Measurements from ENCODE around the gene WWP2. TPM values are rescaled to one million over a fixed set of nuclear protein-coding genes. Genes with fewer than 3 reads are reported as not detected.

Gene WWP2
- total RNA-seq, 2 experiments from 2014 or later: 30.7 to 35.1 TPM

DNA sequence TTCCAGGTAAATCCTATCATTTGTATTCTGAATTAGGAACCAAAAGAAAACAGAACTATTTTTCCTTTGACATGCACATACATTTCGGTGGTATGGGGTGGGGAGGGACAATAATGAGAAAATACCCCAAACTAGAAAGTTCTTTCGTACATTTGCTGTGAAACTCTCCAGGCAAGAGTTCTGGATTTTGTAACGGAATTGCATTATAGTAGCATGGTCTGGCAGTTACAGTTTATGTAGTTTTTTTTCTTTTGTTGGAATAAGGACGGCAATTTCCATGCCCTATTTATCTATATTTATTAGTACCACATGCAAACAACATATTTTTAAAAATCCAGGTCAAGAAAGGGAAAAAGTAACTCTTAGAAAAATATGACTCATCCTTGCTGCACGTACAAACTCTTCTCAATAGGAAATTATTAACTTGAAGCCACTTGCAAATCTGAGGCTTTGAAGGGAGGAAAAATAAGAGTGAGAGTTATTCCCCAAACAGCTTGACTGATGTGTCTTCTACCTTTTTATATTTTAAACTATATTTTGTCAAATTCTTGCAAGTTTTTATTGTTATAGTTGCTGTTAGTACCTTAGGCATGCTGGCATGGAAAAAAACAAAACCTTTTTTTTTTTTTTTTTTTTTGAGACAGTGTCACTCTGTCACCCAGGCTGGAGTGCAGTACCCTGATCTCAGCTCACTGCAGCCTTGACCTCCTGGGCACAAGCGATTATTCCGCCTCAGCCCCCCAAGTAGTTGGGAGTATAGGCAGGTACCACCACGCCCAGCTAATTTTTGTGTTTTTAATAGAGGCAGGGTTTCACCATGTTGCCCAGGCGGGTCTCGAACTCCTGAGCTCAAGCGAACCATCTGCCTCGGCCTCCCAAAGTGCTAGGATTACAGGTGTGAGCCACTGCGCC, 69.3 kb downstream of the WWP2 start:
- Mint-ChIP-seq H3K27me3 (no peaks in the 10 kb centered on the region), H3K9me3 (no peaks in the 10 kb centered on the region), H3K36me3 (ENCODE audit: low read depth) (no peaks in the 10 kb centered on the region), H3K4me1 (ENCODE audit: low read depth) (peaks cover 11% of the 10 kb centered on the region), H3K27ac (no peak overlapping the region), H3K4me3 (no peak overlapping the region)
- ChIA-PET CTCF (no interaction called here), POLR2A (interaction anchor here (0.7 kb wide), 1 partner anchor 9 kb away, joined by 3 read pairs; no protein-coding TSS in a partner anchor)
- intact Hi-C loops (cut with micrococcal nuclease): no loop called here
- TF ChIP-seq, protein P1, sequence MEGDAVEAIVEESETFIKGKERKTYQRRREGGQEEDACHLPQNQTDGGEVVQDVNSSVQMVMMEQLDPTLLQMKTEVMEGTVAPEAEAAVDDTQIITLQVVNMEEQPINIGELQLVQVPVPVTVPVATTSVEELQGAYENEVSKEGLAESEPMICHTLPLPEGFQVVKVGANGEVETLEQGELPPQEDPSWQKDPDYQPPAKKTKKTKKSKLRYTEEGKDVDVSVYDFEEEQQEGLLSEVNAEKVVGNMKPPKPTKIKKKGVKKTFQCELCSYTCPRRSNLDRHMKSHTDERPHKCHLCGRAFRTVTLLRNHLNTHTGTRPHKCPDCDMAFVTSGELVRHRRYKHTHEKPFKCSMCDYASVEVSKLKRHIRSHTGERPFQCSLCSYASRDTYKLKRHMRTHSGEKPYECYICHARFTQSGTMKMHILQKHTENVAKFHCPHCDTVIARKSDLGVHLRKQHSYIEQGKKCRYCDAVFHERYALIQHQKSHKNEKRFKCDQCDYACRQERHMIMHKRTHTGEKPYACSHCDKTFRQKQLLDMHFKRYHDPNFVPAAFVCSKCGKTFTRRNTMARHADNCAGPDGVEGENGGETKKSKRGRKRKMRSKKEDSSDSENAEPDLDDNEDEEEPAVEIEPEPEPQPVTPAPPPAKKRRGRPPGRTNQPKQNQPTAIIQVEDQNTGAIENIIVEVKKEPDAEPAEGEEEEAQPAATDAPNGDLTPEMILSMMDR (IDR thresholded peaks at IDR 0.05): no peak
- no peak for DNase-seq
- ATAC-seq: no peak

DNA sequence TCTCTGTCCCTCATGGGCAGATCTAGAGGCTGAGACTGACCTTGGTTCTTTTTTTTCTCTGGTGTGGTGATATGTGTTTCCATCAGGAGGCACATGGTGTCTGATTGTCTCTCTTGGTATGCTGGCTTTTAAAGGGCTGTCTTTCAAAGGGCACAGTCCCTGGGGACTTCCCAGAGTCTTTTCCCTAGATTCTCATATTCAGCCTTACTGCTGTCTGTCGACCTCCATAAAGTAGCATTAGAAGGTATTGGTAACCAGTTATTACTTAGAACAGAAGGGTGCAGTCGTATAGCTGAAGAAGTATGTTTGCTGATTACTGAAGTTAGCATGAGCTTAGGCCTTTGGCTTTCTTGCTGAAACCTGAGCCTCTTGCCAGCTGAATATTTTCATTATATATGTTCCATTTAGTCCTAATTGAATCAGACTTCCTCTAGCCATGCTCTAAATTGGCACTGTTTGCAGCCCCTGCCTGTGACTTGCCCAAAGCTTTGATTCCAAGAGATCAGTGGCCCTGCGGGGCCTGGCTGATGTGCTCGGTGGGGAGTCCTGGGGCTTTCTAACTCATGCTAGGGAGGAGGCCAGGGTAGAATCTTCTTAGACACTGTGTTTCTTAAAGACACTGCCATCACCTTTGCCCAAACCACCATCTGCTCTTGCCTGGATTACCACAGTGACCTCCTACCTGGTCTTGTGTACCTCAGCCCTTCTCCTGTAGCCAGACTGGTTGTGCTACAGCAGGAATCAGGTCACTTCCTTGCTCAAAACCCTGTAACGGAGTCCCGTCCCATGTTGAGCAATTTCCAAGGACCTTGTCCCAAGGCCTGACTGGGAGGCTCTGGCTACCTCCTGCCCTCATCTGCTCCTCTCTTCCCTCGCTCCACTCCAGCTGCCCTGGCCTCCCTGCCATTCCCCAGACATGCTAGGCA, 71.5 kb downstream of the WWP2 start:
- TF ChIP-seq, protein P1 (IDR thresholded peaks at IDR 0.05): no peak
- H3K36me3 Mint-ChIP-seq (ENCODE audit: low read depth): peaks cover 3% of the 10 kb centered on the region
- no peak for ATAC-seq
- no peaks in the 10 kb centered on the region for H3K9me3 Mint-ChIP-seq
- H3K27ac Mint-ChIP-seq: no peak overlapping the region
- DNase-seq: no peak
- peaks cover 11% of the 10 kb centered on the region for H3K4me1 Mint-ChIP-seq (ENCODE audit: low read depth)
- intact Hi-C loops (cut with micrococcal nuclease): no loop called here
- ChIA-PET CTCF (interaction anchor here (1.2 kb wide), 1 partner anchor 37 kb away, joined by 3 read pairs; no protein-coding TSS in a partner anchor), POLR2A (interaction anchor here (0.6 kb wide), 1 partner anchor 889 kb away, joined by 3 read pairs; no protein-coding TSS in a partner anchor)
- H3K27me3 Mint-ChIP-seq: no peaks in the 10 kb centered on the region
- H3K4me3 Mint-ChIP-seq: no peak overlapping the region

DNA sequence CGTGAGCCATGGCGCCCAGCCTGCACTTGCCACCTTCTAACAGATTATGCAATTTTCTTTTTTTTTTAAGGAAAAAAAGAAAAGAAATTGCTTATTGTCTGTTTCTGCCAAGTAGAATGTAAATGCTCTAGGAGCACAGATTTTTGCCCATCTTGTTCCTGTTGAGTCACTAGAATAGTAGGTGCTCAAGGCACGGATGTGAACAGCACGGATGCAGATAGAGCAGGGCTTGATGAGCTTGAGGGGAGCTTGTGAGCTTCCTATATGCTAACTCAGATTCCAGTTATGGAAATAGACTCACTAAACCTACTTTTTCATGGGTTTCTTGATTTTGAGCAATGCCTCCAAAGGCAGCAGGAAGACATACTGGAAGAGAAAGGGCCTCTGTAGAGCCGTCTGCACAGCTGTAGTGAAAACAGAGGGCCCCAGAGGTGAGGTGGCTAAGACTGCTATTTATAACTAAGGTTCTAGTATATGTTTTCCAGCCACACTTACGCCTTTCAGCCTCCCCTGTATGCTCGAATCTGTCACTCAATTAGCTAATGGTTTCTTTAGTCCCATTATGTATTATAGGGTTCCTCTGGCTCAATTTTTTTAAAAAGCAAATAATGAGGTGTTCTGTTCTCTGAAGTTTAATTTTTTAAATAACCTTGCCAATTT, 72.8 kb downstream of the WWP2 start:
- Mint-ChIP-seq H3K9me3 (no peaks in the 10 kb centered on the region), H3K4me3 (no peak overlapping the region), H3K27ac (no peak overlapping the region), H3K4me1 (ENCODE audit: low read depth) (peaks cover 11% of the 10 kb centered on the region), H3K27me3 (no peaks in the 10 kb centered on the region), H3K36me3 (ENCODE audit: low read depth) (peaks cover 3% of the 10 kb centered on the region)
- ChIA-PET CTCF (interaction anchor here (1.1 to 1.2 kb wide), 2 partner anchors 38 to 95 kb away, joined by 3 read pairs; no protein-coding TSS in a partner anchor), POLR2A (no interaction called here)
- DNase-seq: no peak
- ATAC-seq: no peak
- TF ChIP-seq, protein P1 (IDR thresholded peaks at IDR 0.05): no peak
- intact Hi-C loops (cut with micrococcal nuclease): no loop called here

DNA sequence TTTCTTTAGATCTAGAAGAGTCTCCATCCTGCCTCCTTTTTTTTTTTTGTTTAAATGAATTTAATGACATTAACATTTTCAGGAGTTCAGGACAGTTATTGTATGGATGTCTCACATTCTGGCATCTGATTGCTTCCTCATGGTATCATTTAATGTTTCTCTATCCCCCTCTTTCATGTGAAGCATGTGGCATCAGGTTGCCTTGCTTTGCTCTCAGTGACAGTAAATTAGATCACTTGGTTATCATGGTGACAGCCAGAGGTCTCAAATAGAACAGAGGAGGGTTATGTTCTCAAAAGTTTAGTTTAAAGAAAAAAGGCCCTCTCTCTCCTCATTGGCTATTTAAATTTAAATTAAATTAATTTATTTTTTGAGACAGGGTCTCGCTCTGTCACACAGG, 74.1 kb downstream of the WWP2 start:
- TF ChIP-seq, protein P1 (IDR thresholded peaks at IDR 0.05): no peak
- Mint-ChIP-seq H3K36me3 (ENCODE audit: low read depth) (peaks cover 3% of the 10 kb centered on the region), H3K27ac (no peak overlapping the region), H3K4me3 (no peak overlapping the region), H3K4me1 (ENCODE audit: low read depth) (peaks cover 10% of the 10 kb centered on the region), H3K9me3 (no peaks in the 10 kb centered on the region), H3K27me3 (no peaks in the 10 kb centered on the region)
- CTCF ChIA-PET: no interaction called here
- ATAC-seq (no peak), DNase-seq (no peak)
- POLR2A ChIA-PET: no interaction called here
- intact Hi-C loops (cut with micrococcal nuclease): no loop called here
